GM21737 (cell line): ENCODE results near the gene DNAJA4.

ENCODE experiments used
- ATAC-seq: cut with Tn5 transposase; IDR thresholded peaks from one replicate; pipeline ENCODE4 v1.9.1; 2021; ENCODE audit warnings: mild to moderate bottlenecking, moderate library complexity; ENCODE audit not compliant: unreplicated experiment

DNAJA4 gene

GRCh38 chr15:78313383-78313782 is 49.0 kb downstream of the DNAJA4 start:
- ATAC-seq, result no peak

- no peak for ATAC-seq
These were observed 49.8 kb downstream of the DNAJA4 start for GRCh38 chr15:78314181-78314581.

DNA sequence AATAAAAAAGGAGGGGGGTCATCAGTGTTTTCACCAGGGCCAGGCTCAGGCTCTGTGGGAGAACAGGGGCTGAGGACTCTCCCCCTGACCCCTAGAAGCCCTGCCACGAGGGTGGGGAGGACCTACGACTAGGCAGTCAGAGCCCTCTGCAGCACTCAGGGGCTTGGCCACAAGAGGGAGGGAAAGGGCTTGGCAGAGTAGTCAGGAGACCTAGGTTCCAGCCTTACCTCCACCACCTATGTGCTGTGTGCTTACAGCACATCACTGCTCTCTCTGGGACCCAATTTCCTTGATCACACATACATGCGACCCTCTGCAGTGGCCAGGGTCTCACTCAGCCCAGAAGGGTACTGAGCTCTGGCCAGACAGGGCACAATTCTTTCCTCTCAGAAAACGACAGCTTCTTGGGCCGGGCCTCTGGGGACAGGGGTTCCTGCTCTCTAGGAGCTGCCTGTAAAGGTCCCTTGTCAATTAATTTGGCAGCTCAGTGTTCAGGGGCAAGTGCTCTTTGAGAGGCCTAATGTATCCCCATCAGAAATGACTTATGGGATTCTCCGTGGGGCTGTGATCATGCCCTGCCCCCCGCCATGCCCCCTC is 51.4 kb downstream of the DNAJA4 start:
- ATAC-seq, result no peak

DNA sequence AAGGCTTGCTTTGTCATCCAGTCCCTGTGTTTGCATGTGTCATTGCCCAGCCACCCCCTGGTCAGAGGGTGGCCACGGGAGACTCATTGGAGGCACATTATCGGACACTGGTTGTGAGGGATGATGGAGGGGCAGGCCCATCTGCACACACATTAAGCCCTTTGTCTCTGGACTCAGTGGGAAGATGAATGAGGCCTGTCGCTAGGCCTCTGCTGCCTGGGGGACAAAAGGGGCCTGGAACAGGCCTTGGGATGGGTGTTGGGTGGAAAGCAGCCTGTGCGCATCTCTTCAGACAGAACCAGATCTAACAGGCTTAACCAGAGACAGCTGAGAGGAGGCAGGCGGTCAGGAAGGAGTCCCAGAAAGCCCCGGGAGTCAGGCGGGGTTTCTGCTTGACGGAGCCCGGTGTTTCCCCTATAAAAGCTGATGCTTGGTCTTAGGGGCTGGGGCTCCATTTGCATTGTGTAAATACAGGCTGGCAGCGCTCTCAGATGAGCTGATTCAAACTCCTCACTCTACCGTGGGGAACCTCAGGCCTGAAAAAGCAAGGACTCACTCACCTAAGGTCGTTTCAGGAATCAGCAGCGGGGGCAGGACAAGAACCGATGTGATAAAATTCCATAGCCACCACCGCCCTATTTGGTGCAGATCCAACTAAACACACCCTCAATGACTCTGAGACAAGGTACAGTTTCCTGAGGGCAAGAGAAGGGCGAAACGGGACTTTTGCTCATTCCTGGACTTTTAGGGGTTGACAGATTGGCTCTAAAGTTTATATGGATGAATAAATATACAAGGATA is 52.1 kb downstream of the DNAJA4 start:
- no peak for ATAC-seq

GRCh38 chr15:78317145-78317836 is 52.9 kb downstream of the DNAJA4 start:
- ATAC-seq, result no peak

DNA sequence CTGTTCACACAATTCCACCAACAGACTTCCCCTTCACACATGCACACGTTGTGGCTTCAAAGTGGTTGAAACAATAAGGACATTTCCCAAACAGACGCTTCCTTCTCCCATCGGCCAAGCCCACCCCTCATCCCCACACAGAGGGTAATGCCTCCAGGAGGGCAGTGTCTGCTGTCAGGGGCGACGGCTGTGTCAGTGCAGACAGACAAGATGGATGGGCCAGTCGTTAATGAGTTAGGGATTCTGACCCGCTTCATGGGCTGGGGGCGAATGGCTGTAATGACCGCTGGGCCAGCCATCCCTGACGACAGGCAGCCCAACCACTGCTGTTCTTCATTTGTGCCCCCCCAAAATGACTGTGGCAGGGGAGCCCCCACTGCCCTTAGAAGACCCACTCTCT is 55.2 kb downstream of the DNAJA4 start:
- ATAC-seq, result no peak

DNA sequence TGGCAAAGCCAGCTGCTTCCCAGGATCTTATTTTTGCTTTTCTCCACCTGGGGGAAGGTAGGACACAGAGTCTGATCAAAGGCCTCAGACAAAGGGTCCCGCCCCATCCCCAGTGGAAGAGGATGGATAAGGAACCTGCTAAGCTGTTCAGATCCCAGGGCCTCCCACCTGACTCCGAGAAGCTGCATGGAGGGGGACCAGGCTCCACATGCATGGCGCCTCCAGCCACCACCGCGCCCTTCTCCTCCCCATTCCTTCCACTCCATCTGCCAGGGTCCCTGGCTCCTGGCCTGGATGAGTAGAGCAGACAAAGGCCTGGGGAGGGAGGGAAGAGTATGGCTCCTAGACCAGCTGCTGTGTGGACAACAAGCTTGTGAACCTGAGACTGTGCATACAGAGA is 55.8 kb downstream of the DNAJA4 start:
- no peak for ATAC-seq

GRCh38 chr15:78321041-78321570 is 56.7 kb downstream of the DNAJA4 start:
- no peak for ATAC-seq

DNA sequence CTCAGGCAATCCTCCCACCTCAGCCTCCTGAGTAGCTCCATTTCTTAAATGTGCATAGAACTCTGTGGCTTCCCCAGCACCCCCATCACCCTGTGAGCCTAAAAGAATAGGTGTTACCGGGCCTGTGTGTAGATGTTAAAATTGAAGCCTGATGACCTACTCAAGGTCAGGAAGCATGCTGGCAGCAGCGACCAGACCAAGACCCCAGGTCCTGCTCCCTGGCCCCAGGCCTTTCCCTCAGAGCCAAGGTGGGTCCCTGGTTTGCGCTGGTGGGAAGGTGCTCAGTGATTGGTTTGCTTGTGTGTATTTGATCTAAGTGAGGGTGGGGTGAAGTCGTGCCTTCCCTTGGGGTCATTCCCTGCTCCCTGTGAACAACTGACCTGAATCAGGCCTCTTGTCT is 57.4 kb downstream of the DNAJA4 start:
- no peak for ATAC-seq

GRCh38 chr15:78322243-78322642 is 57.9 kb downstream of the DNAJA4 start:
- ATAC-seq, result no peak

GRCh38 chr15:78322724-78323521 is 58.6 kb downstream of the DNAJA4 start:
- ATAC-seq, result no peak

DNA sequence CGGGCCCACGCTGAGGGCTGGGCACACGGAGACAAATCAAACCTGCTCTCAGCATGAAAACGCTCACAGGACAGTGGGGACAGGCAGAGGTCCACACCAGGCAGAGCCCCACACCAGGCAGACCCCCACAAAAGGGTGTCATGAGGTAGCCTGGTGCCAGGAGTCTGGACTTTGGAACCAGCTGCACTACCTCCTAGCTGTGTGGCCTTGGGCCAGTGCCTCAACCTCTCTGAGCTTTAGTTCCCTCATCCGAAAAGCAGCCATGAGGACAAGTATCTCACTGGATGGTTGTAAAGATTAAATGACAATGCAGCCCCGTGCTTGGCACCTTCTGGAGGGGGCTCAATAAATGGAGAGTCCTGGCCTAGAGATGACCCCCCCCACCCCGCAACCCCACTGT is 59.3 kb downstream of the DNAJA4 start:
- ATAC-seq, result no peak

DNA sequence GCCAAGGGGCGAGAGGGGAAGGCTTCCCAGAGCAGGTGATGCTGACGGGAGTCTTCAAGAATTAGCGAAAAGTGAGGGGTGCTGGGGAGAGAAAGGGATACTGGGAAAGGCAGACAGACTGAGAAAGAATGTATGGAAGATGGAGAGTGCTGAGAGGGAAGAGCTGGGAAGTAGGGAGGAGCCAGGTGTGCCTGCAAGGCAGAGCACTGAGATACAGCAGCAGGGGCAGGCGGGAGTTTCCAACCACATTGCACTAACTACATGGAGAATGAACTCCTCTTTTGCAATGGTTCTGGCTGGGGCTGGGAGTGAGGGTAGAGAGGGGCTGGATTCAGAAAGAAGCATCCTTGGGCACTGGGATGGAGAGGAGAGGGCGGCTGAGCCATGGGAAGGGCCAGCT is 59.8 kb downstream of the DNAJA4 start:
- ATAC-seq, result no peak

- ATAC-seq, result no peak
These were observed 60.9 kb downstream of the DNAJA4 start for GRCh38 chr15:78325092-78325843.

GRCh38 chr15:78327466-78327865 is 63.1 kb downstream of the DNAJA4 start:
- ATAC-seq, result no peak

GRCh38 chr15:78329625-78330024 is 65.3 kb downstream of the DNAJA4 start:
- no peak for ATAC-seq
